Fibroblast of lung (primary cell): ENCODE results near the gene BTBD2. TPM values are rescaled to one million over a fixed set of nuclear protein-coding genes. Genes with fewer than 3 reads are reported as not detected.

Experiments
- DNase-seq, 2 donors: peaks; one replicate each; pipeline versions ENCODE4 v3.0.0 to v3.0.0-alpha.2; 2010; ENCODE audit warnings: low read depth in 2 of 2
- H2AFZ ChIP-seq: 2 replicates; pipeline ENCODE4 v1.5.1; 2012; ENCODE audit warnings: low read length, control low read depth, inconsistent platforms
- H3K27ac ChIP-seq: 2 replicates; pipeline ENCODE4 v1.5.1; 2011; ENCODE audit warnings: low read length, control low read depth; ENCODE audit not compliant: insufficient read depth
- H3K27me3 ChIP-seq: 2 replicates; pipeline ENCODE4 v1.5.1; 2011; ENCODE audit warnings: mild to moderate bottlenecking, low read length; ENCODE audit not compliant: control insufficient read depth, insufficient read depth
- H3K36me3 ChIP-seq: 2 replicates; pipeline ENCODE4 v1.5.1; 2011; ENCODE audit warnings: low read length; ENCODE audit not compliant: control insufficient read depth, insufficient read depth
- H3K4me1 ChIP-seq: 2 replicates; pipeline ENCODE4 v1.5.1; 2011; ENCODE audit warnings: low read length; ENCODE audit not compliant: control insufficient read depth, insufficient read depth; ENCODE audit errors: extremely low read depth
- H3K4me2 ChIP-seq: 2 replicates; pipeline ENCODE4 v1.5.1; 2011; ENCODE audit warnings: low read length, control low read depth; ENCODE audit not compliant: insufficient read depth; ENCODE audit errors: extremely low read depth
- H3K4me3 ChIP-seq, 4 experiments: fragments of 200-600 bp in 1 of 4; sonication (generic) in 1 of 4; replicated peaks in 1 of 4; 2 replicates each; pipeline ENCODE4 v1.5.1; 2011 to 2016; ENCODE audit warnings: low read length in 4 of 4, low read depth in 3 of 4, mild to moderate bottlenecking in 3 of 4, control low read depth in 2 of 4, inconsistent platforms in 1 of 4, mixed read lengths in 1 of 4; ENCODE audit not compliant: insufficient read depth in 1 of 4; ENCODE audit errors: control extremely low read depth in 1 of 4
- H3K79me2 ChIP-seq: 2 replicates; pipeline ENCODE4 v1.5.1; 2012; ENCODE audit warnings: mild to moderate bottlenecking, low read length, inconsistent platforms; ENCODE audit not compliant: control insufficient read depth, insufficient read depth
- H3K9ac ChIP-seq: 2 replicates; pipeline ENCODE4 v1.5.1; 2011; ENCODE audit warnings: mild to moderate bottlenecking, low read length, control low read depth; ENCODE audit not compliant: insufficient read depth
- H3K9me3 ChIP-seq: 2 replicates; pipeline ENCODE4 v1.5.1; 2012; ENCODE audit warnings: low read depth, low read length; ENCODE audit not compliant: control insufficient read depth, insufficient read depth
- H4K20me1 ChIP-seq: 2 replicates; pipeline ENCODE4 v1.5.1; 2011; ENCODE audit warnings: low read length; ENCODE audit not compliant: control insufficient read depth, insufficient read depth; ENCODE audit errors: extremely low read depth
- CTCF ChIP-seq, 2 donors: IDR thresholded peaks in 1 of 2; conservative IDR thresholded peaks in 1 of 2; 1 replicate in 1 of 2; 2 replicates in 1 of 2; pipeline ENCODE4 v1.5.1; 2011 to 2012; ENCODE audit warnings: low read length in 2 of 2, control low read depth in 1 of 2, inconsistent platforms in 1 of 2, low read depth in 1 of 2, mild to moderate bottlenecking in 1 of 2
- EZH2 ChIP-seq: IDR thresholded peaks from 2 replicates; pipeline ENCODE4 v1.5.1; 2012; ENCODE audit warnings: low read length, control low read depth, mild to moderate bottlenecking; ENCODE audit errors: missing control alignments
- polyA plus RNA-seq, 2 donors: library from polyadenylated mRNA; depleted of rRNA in 1 of 2; stranded (reverse) in 1 of 2; unstranded in 1 of 2; fragments of >200 nt; gene quantifications; 2 replicates each; pipeline ENCODE4 v1.2.1, GENCODE V29; 2011 to 2012; ENCODE audit warnings: missing spikeins in 1 of 2
- total RNA-seq: library from RNA; depleted of rRNA; stranded (reverse); fragments of >200 nt; gene quantifications from 2 replicates; pipeline ENCODE4 v1.2.1, GENCODE V29; 2014

Gene BTBD2
- total and polyA plus RNA-seq, 2 donors (not counting 1 experiment from before 2014, with no cell fraction given) = 14.0 to 70.2 TPM

DNA sequence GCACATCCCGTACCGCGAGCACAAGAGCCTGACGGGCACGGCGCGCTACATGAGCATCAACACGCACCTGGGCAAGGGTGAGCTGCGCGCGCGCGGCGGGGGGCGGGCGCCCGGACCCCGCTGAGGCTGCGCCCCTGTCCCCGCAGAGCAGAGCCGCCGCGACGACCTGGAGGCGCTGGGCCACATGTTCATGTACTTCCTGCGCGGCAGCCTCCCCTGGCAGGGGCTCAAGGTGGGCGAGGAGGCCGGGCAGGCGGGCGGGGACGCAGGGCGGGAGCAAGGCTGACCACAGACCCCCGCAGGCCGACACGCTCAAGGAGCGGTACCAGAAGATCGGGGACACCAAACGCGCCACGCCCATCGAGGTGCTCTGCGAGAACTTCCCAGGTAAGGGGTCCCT is 36.5 kb downstream of the BTBD2 start:
- no peaks in the 10 kb centered on the region for H3K27me3 ChIP-seq
- peaks cover 2% of the 10 kb centered on the region for H3K4me1 ChIP-seq
- no peaks in the 10 kb centered on the region for H4K20me1 ChIP-seq
- no peak overlapping the region for H3K4me3 ChIP-seq
- H3K79me2 ChIP-seq = peaks cover 11% of the 10 kb centered on the region
- DNase-seq = no peak
- H3K9me3 ChIP-seq = no peaks in the 10 kb centered on the region
- no peak overlapping the region for H3K27ac ChIP-seq
- no peak overlapping the region for H2AFZ ChIP-seq
- no peak overlapping the region for H3K4me2 ChIP-seq
- H3K9ac ChIP-seq = no peak overlapping the region
- peaks cover 20% of the 10 kb centered on the region for H3K36me3 ChIP-seq
- TF ChIP-seq EZH2 (no peak), CTCF (conservative IDR thresholded peaks at IDR 0.05 in 1 of 2, IDR thresholded peaks at IDR 0.05 in 1 of 2; ENCODE audit: low read depth in 1 of 2, low read length in 2 of 2) (no peak)

- Histone ChIP-seq H4K20me1 (no peaks in the 10 kb centered on the region), H2AFZ (no peak overlapping the region)
- TF ChIP-seq CTCF (conservative IDR thresholded peaks at IDR 0.05 in 1 of 2, IDR thresholded peaks at IDR 0.05 in 1 of 2; ENCODE audit: low read depth in 1 of 2, low read length in 2 of 2) (no peak), EZH2 (no peak)
These were observed 37.1 kb downstream of the BTBD2 start for GRCh38 chr19:1978346-1978894.

DNA sequence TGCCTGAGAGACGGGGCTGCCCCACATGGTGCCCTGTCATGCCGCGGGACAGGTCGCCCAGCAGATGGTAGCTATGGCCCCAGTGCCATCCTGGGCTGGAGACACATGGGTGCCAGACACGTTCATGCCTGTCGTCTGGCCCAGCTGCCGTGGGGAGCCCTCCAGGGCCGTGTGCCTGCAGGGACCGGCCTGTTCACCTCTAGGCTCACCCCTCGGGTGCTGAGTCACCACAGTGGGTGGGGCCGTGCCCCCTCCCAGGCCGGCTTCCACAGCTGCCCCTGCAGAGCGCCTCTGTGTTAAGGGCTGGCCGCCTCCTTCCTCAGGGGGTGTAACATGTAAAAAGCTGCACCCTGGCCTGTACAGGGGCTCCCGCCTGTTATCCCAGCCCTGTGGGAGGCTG is 38.4 kb downstream of the BTBD2 start:
- no peaks in the 10 kb centered on the region for H4K20me1 ChIP-seq
- DNase-seq = no peak

More at GRCh38 chr19:1978346-1978894, 37.1 kb downstream of the BTBD2 start:
- Histone ChIP-seq H3K4me2 (no peak overlapping the region), H3K79me2 (peaks cover 12% of the 10 kb centered on the region), H3K4me3 (no peak overlapping the region), H3K27ac (no peak overlapping the region), H3K4me1 (peaks cover 2% of the 10 kb centered on the region), H3K9ac (no peak overlapping the region), H3K36me3 (peaks cover 20% of the 10 kb centered on the region), H3K9me3 (no peaks in the 10 kb centered on the region), H3K27me3 (no peaks in the 10 kb centered on the region)
- no peak for DNase-seq

More for the DNA sequence above, 38.4 kb downstream of the BTBD2 start:
- Histone ChIP-seq H3K27me3 (no peaks in the 10 kb centered on the region), H3K4me1 (peaks cover 2% of the 10 kb centered on the region), H3K4me2 (no peak overlapping the region), H3K9ac (no peak overlapping the region), H3K79me2 (peaks cover 12% of the 10 kb centered on the region), H3K36me3 (peaks cover 16% of the 10 kb centered on the region), H2AFZ (no peak overlapping the region), H3K4me3 (no peak overlapping the region), H3K9me3 (no peaks in the 10 kb centered on the region), H3K27ac (no peak overlapping the region)
- no peak for TF ChIP-seq CTCF (conservative IDR thresholded peaks at IDR 0.05 in 1 of 2, IDR thresholded peaks at IDR 0.05 in 1 of 2; ENCODE audit: low read depth in 1 of 2, low read length in 2 of 2)
- no peak for TF ChIP-seq EZH2
